Liver (tissue), 3 donors: ENCODE results near the gene MBD4.

Source experiments
- ATF3 ChIP-seq: IDR thresholded peaks from 2 replicates; pipeline ENCODE4 v1.6.1; 2016; ENCODE audit warnings: antibody characterized with exemption
- FOXA1 ChIP-seq: IDR thresholded peaks from 2 replicates; pipeline ENCODE4 v1.6.1; 2016; ENCODE audit warnings: antibody characterized with exemption
- FOXA2 ChIP-seq: IDR thresholded peaks from 2 replicates; pipeline ENCODE4 v1.6.1; 2016; ENCODE audit warnings: antibody characterized with exemption
- GABPA ChIP-seq, 2 donors: IDR thresholded peaks in 1 of 2; conservative IDR thresholded peaks in 1 of 2; 2 replicates each; pipeline ENCODE4 v1.6.1; 2016; ENCODE audit warnings: antibody characterized with exemption in 2 of 2, mild to moderate bottlenecking in 1 of 2, moderate library complexity in 1 of 2
- JUND ChIP-seq, 2 donors: IDR thresholded peaks; 2 replicates each; pipeline ENCODE4 v1.6.1; 2016; ENCODE audit warnings: antibody characterized with exemption in 2 of 2
- MAX ChIP-seq: IDR thresholded peaks from 2 replicates; pipeline ENCODE4 v1.6.1; 2016; ENCODE audit warnings: antibody characterized with exemption
- RAD21 ChIP-seq, 2 donors: IDR thresholded peaks; 2 replicates each; pipeline ENCODE4 v1.6.1; 2016; ENCODE audit warnings: antibody characterized with exemption in 2 of 2, mild to moderate bottlenecking in 2 of 2
- REST ChIP-seq: IDR thresholded peaks from 2 replicates; pipeline ENCODE4 v1.6.1; 2016; ENCODE audit warnings: antibody characterized with exemption, mild to moderate bottlenecking
- RXRA ChIP-seq, 2 donors: IDR thresholded peaks; 2 replicates each; pipeline ENCODE4 v1.6.1; 2017 to 2018; ENCODE audit warnings: antibody characterized with exemption in 2 of 2, mild to moderate bottlenecking in 1 of 2
- SP1 ChIP-seq: IDR thresholded peaks from 2 replicates; pipeline ENCODE4 v1.6.1; 2018; ENCODE audit warnings: antibody characterized with exemption, mild to moderate bottlenecking
- TAF1 ChIP-seq: conservative IDR thresholded peaks from 2 replicates; pipeline ENCODE4 v1.6.1; 2016; ENCODE audit warnings: antibody characterized with exemption, mild to moderate bottlenecking
- YY1 ChIP-seq: IDR thresholded peaks from 2 replicates; pipeline ENCODE4 v1.6.1; 2016; ENCODE audit warnings: antibody characterized with exemption, mild to moderate bottlenecking
- TF ChIP-seq, protein P1 (sequence below): fragments of 150-350 bp; IDR thresholded peaks from 2 replicates; pipeline ENCODE4 v1.5.1; 2017; ENCODE audit warnings: improper control_type of control experiment, low read depth, low read length; ENCODE audit not compliant: missing input control
- donor health status: healthy.
- donor health status: healthy.

GRCh38 chr3:129428376-129429079 lies 11.2 kb downstream of the MBD4 start, which contains the start of gene EFCAB12:
- TF ChIP-seq MAX (no peak), GABPA (IDR thresholded peaks at IDR 0.05 in 1 of 2, conservative IDR thresholded peaks at IDR 0.05 in 1 of 2) (no peak), JUND (IDR thresholded peaks at IDR 0.05) (no peak), RAD21 (IDR thresholded peaks at IDR 0.05) (peak in 1 of 2 donors; percentile 44), REST (no peak), TAF1 (no peak), SP1 (peak; percentile 70), FOXA1 (no peak), ATF3 (no peak), YY1 (peak; percentile 43), FOXA2 (no peak), RXRA (IDR thresholded peaks at IDR 0.05) (peak in 1 of 2 donors; percentile 22)
- TF ChIP-seq, protein P1, sequence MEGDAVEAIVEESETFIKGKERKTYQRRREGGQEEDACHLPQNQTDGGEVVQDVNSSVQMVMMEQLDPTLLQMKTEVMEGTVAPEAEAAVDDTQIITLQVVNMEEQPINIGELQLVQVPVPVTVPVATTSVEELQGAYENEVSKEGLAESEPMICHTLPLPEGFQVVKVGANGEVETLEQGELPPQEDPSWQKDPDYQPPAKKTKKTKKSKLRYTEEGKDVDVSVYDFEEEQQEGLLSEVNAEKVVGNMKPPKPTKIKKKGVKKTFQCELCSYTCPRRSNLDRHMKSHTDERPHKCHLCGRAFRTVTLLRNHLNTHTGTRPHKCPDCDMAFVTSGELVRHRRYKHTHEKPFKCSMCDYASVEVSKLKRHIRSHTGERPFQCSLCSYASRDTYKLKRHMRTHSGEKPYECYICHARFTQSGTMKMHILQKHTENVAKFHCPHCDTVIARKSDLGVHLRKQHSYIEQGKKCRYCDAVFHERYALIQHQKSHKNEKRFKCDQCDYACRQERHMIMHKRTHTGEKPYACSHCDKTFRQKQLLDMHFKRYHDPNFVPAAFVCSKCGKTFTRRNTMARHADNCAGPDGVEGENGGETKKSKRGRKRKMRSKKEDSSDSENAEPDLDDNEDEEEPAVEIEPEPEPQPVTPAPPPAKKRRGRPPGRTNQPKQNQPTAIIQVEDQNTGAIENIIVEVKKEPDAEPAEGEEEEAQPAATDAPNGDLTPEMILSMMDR, result no peak
